Stimulated activated CD4-positive, alpha-beta T cell treated with anti-CD3 and anti-CD28 coated beads, Interleukin-4, amount 100 ng/mL, for 24 hours (primary cell): ENCODE measurements around the gene MMP28.

ENCODE experiments used
- DNase-seq: peaks from one replicate; pipeline ENCODE4 v3.0.0-alpha.2; 2020

MMP28 gene, protein sequence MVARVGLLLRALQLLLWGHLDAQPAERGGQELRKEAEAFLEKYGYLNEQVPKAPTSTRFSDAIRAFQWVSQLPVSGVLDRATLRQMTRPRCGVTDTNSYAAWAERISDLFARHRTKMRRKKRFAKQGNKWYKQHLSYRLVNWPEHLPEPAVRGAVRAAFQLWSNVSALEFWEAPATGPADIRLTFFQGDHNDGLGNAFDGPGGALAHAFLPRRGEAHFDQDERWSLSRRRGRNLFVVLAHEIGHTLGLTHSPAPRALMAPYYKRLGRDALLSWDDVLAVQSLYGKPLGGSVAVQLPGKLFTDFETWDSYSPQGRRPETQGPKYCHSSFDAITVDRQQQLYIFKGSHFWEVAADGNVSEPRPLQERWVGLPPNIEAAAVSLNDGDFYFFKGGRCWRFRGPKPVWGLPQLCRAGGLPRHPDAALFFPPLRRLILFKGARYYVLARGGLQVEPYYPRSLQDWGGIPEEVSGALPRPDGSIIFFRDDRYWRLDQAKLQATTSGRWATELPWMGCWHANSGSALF

GRCh38 chr17:35795007-35795870 lies at the start of gene MMP28:
Gene MMP28 (minus strand): TSS chr17:35795641. CDS start chr17:35795377, 264 bp downstream.
- DNase-seq = peak; percentile 28

DNA sequence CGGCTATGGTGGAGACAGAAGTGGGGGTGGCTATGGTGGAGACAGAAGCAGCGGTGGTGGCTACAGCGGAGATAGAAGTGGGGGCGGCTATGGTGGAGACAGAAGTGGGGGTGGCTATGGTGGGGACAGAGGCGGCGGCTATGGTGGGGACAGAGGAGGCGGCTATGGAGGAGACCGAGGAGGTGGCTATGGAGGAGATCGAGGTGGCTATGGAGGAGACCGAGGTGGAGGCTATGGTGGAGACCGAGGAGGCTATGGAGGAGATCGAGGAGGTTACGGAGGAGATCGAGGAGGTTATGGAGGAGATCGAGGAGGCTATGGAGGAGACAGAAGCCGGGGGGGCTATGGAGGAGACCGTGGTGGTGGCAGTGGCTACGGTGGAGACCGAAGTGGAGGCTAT lies 49.1 kb upstream of the MMP28 start:
- DNase-seq = no peak

DNA sequence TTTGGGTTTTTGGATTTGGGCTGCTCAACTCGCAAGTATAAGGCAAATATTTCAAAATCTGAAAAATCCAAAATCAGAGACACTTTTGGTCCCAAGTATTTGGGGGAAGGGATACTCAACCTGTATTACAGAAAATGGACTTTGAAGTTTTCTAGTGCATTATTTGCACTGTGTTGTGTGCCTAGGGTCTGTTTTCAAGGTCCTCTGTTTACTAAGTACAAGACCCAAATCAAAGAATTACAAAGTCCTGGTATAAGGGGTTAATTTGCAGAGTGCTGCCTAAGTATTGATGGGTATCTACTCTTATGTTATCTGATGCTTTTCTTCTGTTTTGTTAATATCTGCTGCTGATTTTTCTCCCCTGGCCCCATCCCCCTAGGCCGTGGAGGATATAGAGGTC lies 48.3 kb upstream of the MMP28 start:
- no peak for DNase-seq

- DNase-seq = no peak
Observed at GRCh38 chr17:35842239-35842638, 46.8 kb upstream of the MMP28 start.

DNA sequence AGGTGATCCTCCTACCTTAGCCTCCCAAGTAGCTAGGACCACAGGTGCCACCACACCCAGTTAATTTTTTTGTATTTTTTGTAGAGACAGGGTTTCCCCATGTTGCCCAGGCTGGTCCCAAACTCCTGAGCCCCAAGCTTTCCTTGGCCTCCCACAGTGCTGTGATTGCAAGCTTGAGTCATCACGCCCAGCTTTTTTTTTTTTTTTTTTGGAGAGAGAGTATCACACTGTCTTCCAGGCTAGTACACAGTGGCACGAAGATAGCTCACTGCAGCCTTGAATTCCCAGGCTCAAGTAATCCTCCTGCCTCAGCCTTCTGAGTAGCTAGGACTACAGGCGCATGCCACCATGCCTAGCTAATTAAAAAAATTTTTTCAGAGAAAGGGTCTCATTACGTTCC lies 46.1 kb upstream of the MMP28 start:
- DNase-seq = no peak

GRCh38 chr17:35841101-35841500 lies 45.7 kb upstream of the MMP28 start:
- DNase-seq = no peak

DNA sequence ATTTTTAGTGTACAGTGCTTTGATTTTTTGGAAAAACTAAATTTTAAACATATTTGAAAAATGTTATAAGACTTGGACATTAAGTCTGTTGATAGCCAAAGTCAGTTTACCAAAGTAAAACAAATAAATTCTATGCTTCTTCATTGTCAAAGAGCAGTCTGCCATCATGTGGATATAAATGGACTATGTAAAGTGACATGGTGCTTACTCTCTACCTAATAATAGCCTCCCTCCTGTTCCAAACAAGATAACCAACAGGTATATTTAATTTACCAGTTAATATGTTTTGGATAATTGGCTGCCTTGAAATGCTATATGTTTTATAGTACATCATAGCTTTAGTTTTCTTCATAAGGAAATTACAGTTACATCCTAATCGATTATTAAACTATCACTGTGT lies 29.8 kb upstream of the MMP28 start:
- DNase-seq = no peak

DNA sequence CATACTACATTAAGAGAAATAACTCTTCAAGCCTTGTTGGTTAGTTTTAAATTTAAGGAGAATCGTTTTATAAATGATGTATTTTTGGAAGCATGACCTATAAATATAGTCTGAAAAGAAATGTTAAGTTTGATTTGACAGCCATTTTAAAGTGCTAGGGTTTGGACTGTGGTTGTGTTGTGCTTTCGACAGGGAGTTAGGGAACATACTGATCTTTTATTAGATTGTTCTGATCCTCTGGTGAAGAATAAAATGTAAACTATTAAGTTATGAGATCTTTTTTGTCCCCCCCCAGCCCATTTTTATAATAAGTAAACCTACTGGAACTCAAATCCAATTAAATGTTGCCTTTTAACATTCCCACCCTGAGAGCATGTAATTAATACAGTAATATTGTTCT lies 25.9 kb upstream of the MMP28 start:
- DNase-seq = no peak

GRCh38 chr17:35819455-35819854 lies 24.0 kb upstream of the MMP28 start:
- DNase-seq = no peak

DNA sequence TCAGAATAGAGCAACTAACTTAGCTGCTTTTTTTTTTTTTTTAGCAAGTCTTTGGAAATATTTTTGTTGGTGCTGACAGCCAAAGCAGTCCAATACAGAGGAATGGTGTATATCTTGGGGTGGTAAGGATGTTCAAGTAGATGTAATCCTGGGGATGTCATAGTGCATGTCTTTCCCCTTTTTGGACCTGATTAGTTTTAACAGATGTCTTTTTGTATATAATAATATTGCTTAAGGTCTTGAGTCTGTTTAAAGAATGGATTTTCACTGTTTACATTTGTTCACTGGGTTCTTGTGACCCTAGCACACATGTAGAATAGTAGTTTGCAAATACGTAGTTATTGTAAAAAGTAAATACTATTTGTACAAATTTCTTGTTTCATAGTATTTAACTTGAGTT lies 21.8 kb upstream of the MMP28 start:
- no peak for DNase-seq

DNA sequence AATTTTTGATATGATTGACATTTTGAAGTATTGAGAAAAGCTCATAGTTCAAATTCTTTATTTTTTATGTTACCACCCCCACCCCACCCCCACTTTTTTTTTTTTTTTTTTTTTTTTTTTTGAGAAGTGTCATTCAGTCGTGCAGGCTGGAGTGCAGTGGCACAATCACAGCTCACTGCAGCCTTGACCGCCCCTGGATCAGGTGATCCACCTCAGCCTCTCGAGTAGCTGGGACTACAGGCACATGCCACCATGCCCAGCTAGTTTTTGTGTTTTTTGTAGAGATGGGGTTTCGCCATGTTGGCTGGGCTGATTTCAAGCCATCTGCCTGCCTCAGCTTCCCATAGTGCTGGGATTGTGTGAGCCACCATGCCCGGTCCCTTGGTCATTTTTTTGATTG lies 21.3 kb upstream of the MMP28 start:
- no peak for DNase-seq

GRCh38 chr17:35812456-35812855 lies 17.0 kb upstream of the MMP28 start:
- no peak for DNase-seq

DNA sequence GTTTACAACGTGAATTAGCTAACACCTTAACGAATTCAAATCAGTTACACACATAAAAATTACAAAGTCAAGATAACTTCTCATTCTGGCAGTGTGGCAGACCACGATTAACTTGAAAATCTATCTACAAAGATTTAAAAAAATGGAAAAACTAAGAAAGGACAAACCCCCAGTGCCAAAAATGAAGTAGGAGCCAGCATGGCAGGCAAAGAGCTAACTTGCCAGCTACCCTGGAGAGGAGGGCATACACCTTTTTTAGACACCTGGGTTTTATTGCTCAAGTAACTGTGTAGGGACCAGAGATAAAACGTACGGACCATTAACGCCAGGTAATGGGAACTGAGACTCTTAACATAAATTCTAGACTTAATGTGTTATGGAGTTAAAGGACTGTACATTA lies 16.3 kb upstream of the MMP28 start:
- no peak for DNase-seq

GRCh38 chr17:35809855-35810461 lies 14.5 kb upstream of the MMP28 start:
- DNase-seq = no peak

DNA sequence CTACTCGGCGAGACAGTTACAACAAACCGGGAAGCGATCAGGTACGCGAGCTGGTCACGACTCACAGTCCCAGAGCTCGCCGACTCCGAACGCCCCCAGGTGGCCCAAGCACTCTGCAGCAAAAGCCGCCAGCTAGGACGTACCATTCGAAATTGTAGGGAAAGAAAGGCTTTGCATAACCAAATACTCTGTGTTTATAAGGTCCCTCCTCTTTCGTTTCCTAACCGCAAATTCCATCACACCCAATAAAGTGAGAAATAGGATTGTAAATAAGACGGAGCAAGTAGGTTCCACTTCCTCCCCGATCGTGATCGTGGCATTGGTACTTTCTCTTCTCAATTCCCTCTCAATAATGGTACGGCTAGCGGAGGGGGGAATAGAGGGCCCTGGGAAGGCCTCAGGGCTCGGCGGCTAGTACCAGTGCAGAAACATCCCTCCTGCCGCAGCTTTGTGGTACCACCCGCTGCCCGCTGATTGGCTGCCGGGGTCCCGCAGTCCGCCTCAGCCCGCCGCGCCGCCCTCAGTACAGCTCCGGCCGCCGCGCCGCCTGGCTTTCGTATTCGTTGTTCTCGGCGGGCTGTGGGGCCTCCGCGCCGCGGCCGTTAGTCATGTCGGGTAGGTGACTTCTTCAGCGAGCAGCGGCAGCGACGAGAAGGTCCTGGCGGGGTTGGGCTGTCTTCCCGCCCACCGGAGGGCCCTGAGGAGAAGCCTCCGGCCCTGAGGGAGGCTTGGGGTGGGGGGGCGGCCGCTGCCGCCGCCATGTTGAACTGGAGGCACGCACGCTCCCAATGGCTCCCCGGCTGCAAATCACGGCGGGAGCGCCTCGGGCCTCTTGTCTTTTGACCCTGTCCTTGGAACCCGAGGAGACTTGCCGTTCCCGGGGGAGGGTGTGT lies 13.8 kb upstream of the MMP28 start, which contains the start of gene TAF15:
TAF15 (plus strand) TSS at position 523 of the 893 bp plus-strand sequence; CDS start at position 609, 86 bp downstream.
- DNase-seq = peak; percentile 96

DNA sequence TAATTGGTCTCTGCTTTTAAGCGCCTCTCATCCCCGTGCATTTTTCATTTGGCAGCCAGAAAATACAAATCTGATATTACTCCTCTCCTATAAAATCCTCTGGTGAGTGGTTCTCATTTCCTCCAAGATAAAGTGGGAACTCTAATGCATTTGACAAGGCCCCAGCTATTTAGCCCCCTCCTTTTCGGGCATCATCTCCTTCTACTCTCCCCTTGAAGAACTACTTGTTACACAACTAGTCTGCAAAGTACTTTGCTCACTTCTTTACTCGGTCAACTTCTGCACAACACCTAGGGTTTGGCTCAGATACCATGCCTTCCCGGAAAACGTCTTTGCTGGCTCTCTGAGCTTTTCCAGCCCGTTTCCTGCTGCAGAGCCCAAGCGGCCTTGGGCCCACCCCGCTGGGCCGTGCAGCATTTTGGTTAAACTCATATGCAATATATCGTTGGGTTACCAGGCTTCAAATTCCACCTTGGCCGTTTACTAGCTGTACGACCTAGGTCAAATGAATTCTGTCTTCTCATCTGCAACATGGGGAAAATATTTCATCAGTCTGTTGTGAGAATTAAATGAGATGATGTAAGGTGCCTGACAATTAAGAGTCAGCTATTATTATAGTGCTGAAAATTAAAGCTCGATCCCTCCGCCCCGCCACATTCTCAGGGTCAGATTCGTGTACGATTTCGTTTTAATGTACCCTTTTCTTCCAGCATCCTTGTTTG lies 13.0 kb upstream of the MMP28 start:
- no peak for DNase-seq

DNA sequence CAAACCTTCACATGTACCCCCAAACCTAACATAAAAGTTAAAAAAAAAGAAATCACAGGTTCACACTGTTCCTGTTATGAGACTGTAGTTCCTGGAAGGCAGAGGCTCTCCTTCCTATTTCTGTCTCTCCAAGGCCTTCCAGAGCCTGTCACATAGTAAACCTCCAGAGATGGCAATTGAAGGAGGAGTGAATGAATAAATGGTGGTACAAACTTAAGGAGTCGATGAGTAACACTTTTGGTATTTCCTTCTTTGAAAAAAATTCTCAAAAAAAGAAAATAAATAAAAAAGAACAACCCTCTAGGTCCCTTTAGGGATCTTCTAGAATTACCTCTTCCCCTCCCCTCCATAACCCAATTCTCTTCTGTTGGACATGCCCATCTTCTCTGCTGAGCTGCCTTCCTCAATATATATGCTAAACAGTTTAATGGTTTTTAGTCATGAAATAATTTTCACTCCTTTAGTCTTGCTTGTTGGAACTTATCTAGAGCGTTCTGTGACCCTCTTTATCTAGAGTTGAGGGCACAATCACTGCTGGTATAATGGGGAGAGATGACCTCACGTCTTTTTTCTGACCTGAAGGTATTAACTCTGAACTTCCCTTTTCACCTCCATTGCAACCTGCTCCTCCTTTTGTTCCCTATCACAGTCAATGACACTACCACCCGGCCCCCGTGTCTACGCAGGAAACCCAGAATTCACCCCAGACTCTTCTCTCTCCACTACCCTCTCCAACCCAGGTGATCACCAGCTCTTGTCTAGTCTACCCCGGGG lies 12.1 kb upstream of the MMP28 start:
- no peak for DNase-seq

- peak; percentile 52 for DNase-seq
Observed at GRCh38 chr17:35804658-35805192, 9.3 kb upstream of the MMP28 start.

DNA sequence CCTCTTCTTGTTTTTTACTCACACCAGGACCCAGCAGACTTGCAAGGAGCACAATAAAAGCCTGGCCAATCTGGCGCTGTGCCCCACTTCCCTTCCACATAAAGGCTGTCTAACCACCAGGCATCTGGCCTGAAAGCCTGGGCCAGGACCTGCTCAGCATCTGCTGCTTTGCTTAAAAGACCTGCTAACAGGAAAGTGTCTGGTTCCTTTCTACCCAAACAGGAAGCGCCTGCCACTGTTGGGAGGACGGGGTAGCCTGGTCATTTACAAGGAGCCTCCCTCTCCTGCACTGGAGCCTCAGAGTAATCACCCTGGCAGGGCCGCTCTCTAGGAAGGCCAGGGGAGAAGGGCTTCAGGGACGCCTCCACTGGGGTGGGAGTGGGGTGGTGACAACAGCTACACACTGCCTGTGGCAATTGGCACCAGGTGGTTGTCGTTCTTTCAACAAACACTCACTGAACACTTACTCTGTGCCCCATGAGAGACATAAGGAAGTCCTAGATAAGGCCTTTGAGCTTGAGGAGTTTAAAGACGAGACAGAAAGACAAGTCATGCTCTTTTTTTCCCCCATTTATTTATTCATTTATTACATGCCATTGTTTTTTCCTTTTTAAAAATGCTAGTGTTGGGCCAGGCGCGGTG lies 6.3 kb upstream of the MMP28 start:
- DNase-seq = no peak

DNA sequence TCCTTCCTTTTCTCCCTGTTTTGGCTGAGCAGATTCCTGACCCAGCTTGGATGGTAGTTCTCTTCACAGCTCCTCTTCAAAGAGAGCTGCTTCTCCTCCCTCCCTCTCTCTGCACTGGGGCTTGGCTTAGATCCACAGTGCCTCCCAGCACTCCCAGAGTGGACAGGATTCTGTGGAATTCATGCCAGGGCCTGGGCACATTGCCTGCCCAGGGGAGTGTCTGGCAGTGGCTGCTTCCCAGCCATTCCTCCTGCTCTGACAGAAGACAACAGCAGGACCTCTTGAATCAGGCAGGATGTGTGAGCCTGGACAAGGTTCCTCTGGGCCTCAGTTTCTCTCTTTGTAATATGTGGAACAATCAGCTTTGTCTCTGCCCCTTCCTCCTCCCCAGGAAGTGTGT lies 4.5 kb upstream of the MMP28 start:
- no peak for DNase-seq
